Sigmoid colon (tissue), 7 donors: Measurements from ENCODE around the gene TARM1. TPM values are rescaled to one million over a fixed set of nuclear protein-coding genes. Genes with fewer than 3 reads are reported as not detected.
A peak's percentile ranks its signal among the peaks of the same experiment; 100 is the strongest.

Experiments used
- DNase-seq: peaks from one replicate; pipeline ENCODE4 v3.0.0-alpha.2; 2019
- H3K27ac ChIP-seq, 4 donors: fragments of 200-600 bp; sonication (generic); one replicate each; pipeline ENCODE4 v1.5.1; 2016 to 2019; ENCODE audit warnings: mild to moderate bottlenecking in 1 of 4
- H3K27me3 ChIP-seq, 3 donors: fragments of 200-600 bp; sonication (generic); one replicate each; pipeline ENCODE4 v1.5.1; 2019; ENCODE audit warnings: mild to moderate bottlenecking in 1 of 3
- H3K36me3 ChIP-seq, 4 donors: fragments of 200-600 bp; sonication (generic); one replicate each; pipeline ENCODE4 v1.5.1; 2016 to 2019
- H3K4me1 ChIP-seq, 4 donors: fragments of 200-600 bp; sonication (generic); one replicate each; pipeline ENCODE4 v1.5.1; 2017 to 2019
- H3K4me3 ChIP-seq, 4 donors: fragments of 200-600 bp; sonication (generic); one replicate each; pipeline ENCODE4 v1.5.1; 2017 to 2019; ENCODE audit warnings: mild to moderate bottlenecking in 2 of 4, moderate library complexity in 1 of 4
- H3K9me3 ChIP-seq, 4 donors: fragments of 200-600 bp in 3 of 4; sonication (generic) in 3 of 4; one replicate each; pipeline versions ENCODE4 v1.5.1 to v1.6.1; 2013 to 2019
- CTCF ChIP-seq, 4 experiments: fragments of 450-650 bp in 3 of 4; fragments of 200-600 bp in 1 of 4; IDR thresholded peaks; one replicate each; pipeline ENCODE4 v1.5.1; 2016 to 2019; ENCODE audit warnings: antibody characterized with exemption in 4 of 4, mild to moderate bottlenecking in 3 of 4, moderate library complexity in 2 of 4
- EP300 ChIP-seq, 4 donors: sonication (generic); formaldehyde crosslinking; IDR thresholded peaks; one replicate each; pipeline ENCODE4 v1.6.1; 2017; ENCODE audit warnings: antibody characterized with exemption in 4 of 4
- POLR2A ChIP-seq, 2 donors: fragments of 450-650 bp; IDR thresholded peaks; one replicate each; pipeline ENCODE4 v1.6.1; 2016; ENCODE audit warnings: antibody characterized with exemption in 2 of 2, mild to moderate bottlenecking in 2 of 2, moderate library complexity in 2 of 2
- POLR2AphosphoS5 ChIP-seq, 4 donors: sonication (generic); formaldehyde crosslinking; IDR thresholded peaks; one replicate each; pipeline ENCODE4 v1.6.1; 2017; ENCODE audit warnings: antibody characterized with exemption in 4 of 4
- WGBS, 2 donors: extraction: QIAGEN DNeasy Blood & Tissue Kit; methylation state at CpG; one replicate each; pipeline ENCODE4 v1.1.7; 2013; 5-methylcytosine and 5-hydroxymethylcytosine counted together
- intact Hi-C: fragments of 100-400 bp; cut with DNase I; formaldehyde crosslinking; loops from one replicate; pipeline ENCODE4 v1.15.1; 2023
- polyA plus RNA-seq, 3 donors: library from polyadenylated mRNA; stranded (reverse); fragments of 200-250 nt; gene quantifications; one replicate each; pipeline ENCODE4 v1.2.3, GENCODE V29; 2013
- total RNA-seq, 4 donors: library from RNA; depleted of rRNA; stranded (reverse); fragments of >200 nt; gene quantifications; one replicate each; pipeline ENCODE4 v1.1.0, GENCODE V29; 2016
- donor health status: healthy with polysubstance abuse.
- donor health status: Bipolar disorder and iron deficiency.
- donor health status: healthy.

The TARM1 gene
- total and polyA plus RNA-seq, 7 donors, result not detected

DNA sequence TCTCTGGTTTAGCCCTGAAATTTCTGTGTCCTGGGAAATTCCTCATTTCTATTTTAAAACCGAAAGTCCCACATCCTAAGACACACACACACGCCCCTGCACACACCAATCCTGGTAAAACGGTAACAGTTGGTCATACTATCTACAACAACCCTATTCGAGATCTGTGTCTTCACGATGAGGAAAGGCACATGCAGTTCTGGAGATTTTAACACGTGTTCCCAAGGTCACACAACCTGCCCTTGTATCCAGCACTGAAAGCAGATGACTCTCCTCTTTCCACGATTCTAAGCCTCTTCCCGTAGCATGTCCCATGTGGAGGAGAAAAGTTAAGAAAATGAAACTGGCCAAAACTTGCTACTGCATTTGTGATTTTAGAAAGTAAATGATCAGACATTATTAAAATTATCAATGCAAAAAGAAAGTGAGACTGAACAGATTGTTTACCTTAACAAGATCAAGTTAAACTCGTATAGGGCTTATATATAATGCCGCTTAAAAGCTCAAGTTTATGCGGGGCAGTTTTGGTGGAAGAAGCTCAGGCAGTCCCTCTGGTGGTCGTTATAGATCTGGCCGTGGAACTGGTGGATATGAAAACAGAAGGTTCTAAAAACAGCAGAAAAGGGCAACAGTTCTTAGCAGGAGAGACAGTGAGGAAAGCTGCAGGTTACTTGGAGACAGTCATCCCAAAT is 50.1 kb downstream of the TARM1 start:
- Histone ChIP-seq H3K4me3 (no peak overlapping the region), H3K4me1 (no peaks in the 10 kb centered on the region), H3K27ac (no peak overlapping the region), H3K9me3 (no peaks in the 10 kb centered on the region), H3K27me3 (peaks cover 0 to 48% (median 0%) of the 10 kb centered on the region in 3 donors), H3K36me3 (no peaks in the 10 kb centered on the region)
- DNase-seq, result no peak
- no peak for TF ChIP-seq POLR2A (IDR thresholded peaks at IDR 0.05)
- no peak for TF ChIP-seq CTCF (IDR thresholded peaks at IDR 0.05)
- no peak for TF ChIP-seq EP300 (IDR thresholded peaks at IDR 0.05)
- TF ChIP-seq POLR2AphosphoS5 (IDR thresholded peaks at IDR 0.05), result no peak
- 33 to 44% methylated on average over 13 of the region's 13 CpGs for WGBS, 2 donors
- intact Hi-C loops, result loop anchor here (5.0 kb wide), 1 partner anchor 239 kb away; no protein-coding TSS in a partner anchor

- WGBS, 2 donors, result 13 to 33% methylated on average over 9 of the region's 9 CpGs
- H3K9me3 ChIP-seq, result no peaks in the 10 kb centered on the region
- no peaks in the 10 kb centered on the region for H3K4me1 ChIP-seq
- TF ChIP-seq POLR2A (IDR thresholded peaks at IDR 0.05), result no peak
- peak in 3 of 4 experiments; percentile 15 to 57 (median 28) for TF ChIP-seq CTCF (IDR thresholded peaks at IDR 0.05)
- no peak for DNase-seq
- intact Hi-C loops, result loop anchor here (5.0 kb wide), 1 partner anchor 238 kb away; no protein-coding TSS in a partner anchor
- peaks cover 0 to 49% (median 0%) of the 10 kb centered on the region in 3 donors for H3K27me3 ChIP-seq
- no peaks in the 10 kb centered on the region for H3K36me3 ChIP-seq
- H3K27ac ChIP-seq, result no peak overlapping the region
- no peak overlapping the region for H3K4me3 ChIP-seq
These were observed 51.2 kb downstream of the TARM1 start for GRCh38 chr19:54029930-54030490.

- intact Hi-C loops, result no loop called here
- H3K36me3 ChIP-seq, result no peaks in the 10 kb centered on the region
- DNase-seq, result no peak
- peaks cover 0 to 49% (median 4%) of the 10 kb centered on the region in 3 donors for H3K27me3 ChIP-seq
- WGBS, 2 donors, result 74 to 80% methylated on average over 3 of the region's 3 CpGs
- no peaks in the 10 kb centered on the region for H3K9me3 ChIP-seq
- H3K27ac ChIP-seq, result no peak overlapping the region
- TF ChIP-seq POLR2AphosphoS5 (IDR thresholded peaks at IDR 0.05) (no peak), CTCF (IDR thresholded peaks at IDR 0.05) (no peak), POLR2A (IDR thresholded peaks at IDR 0.05) (no peak), EP300 (IDR thresholded peaks at IDR 0.05) (no peak)
- no peak overlapping the region for H3K4me3 ChIP-seq
- H3K4me1 ChIP-seq, result no peaks in the 10 kb centered on the region
These were observed 51.9 kb downstream of the TARM1 start for GRCh38 chr19:54029301-54029700.

- 55 to 76% methylated on average over 7 of the region's 7 CpGs for WGBS, 2 donors
- peaks cover 0 to 52% (median 14%) of the 10 kb centered on the region in 3 donors for H3K27me3 ChIP-seq
- H3K36me3 ChIP-seq, result no peaks in the 10 kb centered on the region
- TF ChIP-seq EP300 (IDR thresholded peaks at IDR 0.05) (no peak), CTCF (IDR thresholded peaks at IDR 0.05) (no peak), POLR2AphosphoS5 (IDR thresholded peaks at IDR 0.05) (no peak), POLR2A (IDR thresholded peaks at IDR 0.05) (no peak)
- DNase-seq, result no peak
- no peaks in the 10 kb centered on the region for H3K4me1 ChIP-seq
- intact Hi-C loops, result no loop called here
- no peak overlapping the region for H3K4me3 ChIP-seq
- no peak overlapping the region for H3K27ac ChIP-seq
- no peaks in the 10 kb centered on the region for H3K9me3 ChIP-seq
These were observed 54.5 kb downstream of the TARM1 start for GRCh38 chr19:54026656-54027055.
